ENCODE results near the gene CSNK2A3. TPM values are rescaled to one million over a fixed set of nuclear protein-coding genes. Genes with fewer than 3 reads are reported as not detected.

Gene CSNK2A3
- total RNA-seq, 1 experiment from 2014 or later: 1.7 TPM

DNA sequence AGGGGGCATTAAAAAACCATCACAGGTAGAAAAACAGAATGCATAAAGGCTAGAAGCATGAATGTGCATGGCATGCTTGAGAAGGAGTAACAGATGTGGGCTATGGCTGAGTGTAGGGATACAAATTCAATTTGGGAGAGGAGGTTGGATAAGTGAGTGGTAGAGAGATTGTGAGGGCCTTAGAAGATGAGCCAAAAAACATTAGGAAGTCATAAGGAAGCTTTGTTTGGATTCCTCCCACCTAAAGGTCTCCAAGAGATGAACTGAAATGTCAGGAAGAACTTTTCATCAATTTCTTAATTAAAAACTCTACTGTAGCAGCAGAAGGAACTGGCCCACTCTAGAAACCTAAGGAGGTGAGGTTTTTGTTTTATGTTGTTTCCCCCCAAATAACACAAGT, 41.2 kb upstream of the CSNK2A3 start:
- Histone ChIP-seq H2BK20ac (ENCODE audit: low read depth, low read length, poor library complexity, severe bottlenecking) (no peak overlapping the region), H2BK120ac (ENCODE audit: low read depth, low read length, poor library complexity, severe bottlenecking) (no peak overlapping the region), H4K5ac (ENCODE audit: insufficient read length, low read depth, low read length) (no peak overlapping the region), H3K9me3 (ENCODE audit: control insufficient read depth, low read depth, low read length) (no peaks in the 10 kb centered on the region), H3K4me2 (ENCODE audit: insufficient read depth, insufficient read length, low read length) (no peak overlapping the region), H3T11ph (ENCODE audit: low read length) (no peak overlapping the region), H2AK5ac (ENCODE audit: insufficient read length, low read length) (no peak overlapping the region), H3K14ac (ENCODE audit: insufficient read depth, low read length) (no peak overlapping the region), H3K79me1 (ENCODE audit: insufficient read depth, low read depth, low read length, poor library complexity, severe bottlenecking) (no peaks in the 10 kb centered on the region), H4K91ac (ENCODE audit: insufficient read length, low read depth, low read length) (no peak overlapping the region), H2BK12ac (ENCODE audit: insufficient read length, low read depth, low read length) (no peak overlapping the region), H3K79me2 (ENCODE audit: insufficient read depth, low read length) (no peaks in the 10 kb centered on the region), H4K8ac (replicated peaks; ENCODE audit: insufficient read length, low read depth, low read length) (no peak overlapping the region), H3K27ac (ENCODE audit: insufficient read length, low read depth, low read length) (no peak overlapping the region), H2BK15ac (ENCODE audit: low read depth, low read length) (no peak overlapping the region), H3K9ac (ENCODE audit: extremely low read depth, insufficient read length, low read length) (no peak overlapping the region), H3K18ac (ENCODE audit: insufficient read length, low read depth, low read length) (no peak overlapping the region), H3K56ac (ENCODE audit: insufficient read length, low read depth, low read length) (no peak overlapping the region), H3K23ac (ENCODE audit: insufficient read length, low read depth, low read length) (no peak overlapping the region), H3K23me2 (ENCODE audit: insufficient read length, low read depth, low read length, poor library complexity, severe bottlenecking) (no peaks in the 10 kb centered on the region), H3K4me1 (ENCODE audit: insufficient read depth, low read length) (no peaks in the 10 kb centered on the region; the same call in 1 of the 2 replicates), H2BK5ac (ENCODE audit: insufficient read length, low read length) (no peak overlapping the region), H2AFZ (ENCODE audit: low read length) (no peak overlapping the region), H4K20me1 (ENCODE audit: control insufficient read depth, insufficient read depth, insufficient read length) (no peaks in the 10 kb centered on the region), H3K4ac (ENCODE audit: low read depth, low read length) (no peak overlapping the region), H3K27me3 (ENCODE audit: insufficient read depth, low read length) (no peaks in the 10 kb centered on the region)
- no peaks in the 10 kb centered on the region for H3K36me3 Mint-ChIP-seq (ENCODE audit: insufficient read depth in 1 of 3, low read depth in 3 of 3)
- TF ChIP-seq, protein P1, sequence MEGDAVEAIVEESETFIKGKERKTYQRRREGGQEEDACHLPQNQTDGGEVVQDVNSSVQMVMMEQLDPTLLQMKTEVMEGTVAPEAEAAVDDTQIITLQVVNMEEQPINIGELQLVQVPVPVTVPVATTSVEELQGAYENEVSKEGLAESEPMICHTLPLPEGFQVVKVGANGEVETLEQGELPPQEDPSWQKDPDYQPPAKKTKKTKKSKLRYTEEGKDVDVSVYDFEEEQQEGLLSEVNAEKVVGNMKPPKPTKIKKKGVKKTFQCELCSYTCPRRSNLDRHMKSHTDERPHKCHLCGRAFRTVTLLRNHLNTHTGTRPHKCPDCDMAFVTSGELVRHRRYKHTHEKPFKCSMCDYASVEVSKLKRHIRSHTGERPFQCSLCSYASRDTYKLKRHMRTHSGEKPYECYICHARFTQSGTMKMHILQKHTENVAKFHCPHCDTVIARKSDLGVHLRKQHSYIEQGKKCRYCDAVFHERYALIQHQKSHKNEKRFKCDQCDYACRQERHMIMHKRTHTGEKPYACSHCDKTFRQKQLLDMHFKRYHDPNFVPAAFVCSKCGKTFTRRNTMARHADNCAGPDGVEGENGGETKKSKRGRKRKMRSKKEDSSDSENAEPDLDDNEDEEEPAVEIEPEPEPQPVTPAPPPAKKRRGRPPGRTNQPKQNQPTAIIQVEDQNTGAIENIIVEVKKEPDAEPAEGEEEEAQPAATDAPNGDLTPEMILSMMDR (conservative IDR thresholded peaks at IDR 0.05): no peak
- no peaks in the 10 kb centered on the region for H3K9me3 Mint-ChIP-seq
- no peak for DNase-seq
- H3K27ac Mint-ChIP-seq: no peak overlapping the region
- H3K4me1 Mint-ChIP-seq: peaks cover 6 to 12% of the 10 kb centered on the region in 2 experiments
- no peak overlapping the region for H3K4me3 Mint-ChIP-seq
- H3K27me3 Mint-ChIP-seq (ENCODE audit: low read depth): peaks cover 8% of the 10 kb centered on the region

Data from H9 (cell line).